Psoas muscle (tissue), 8 donors: ENCODE results near the gene CYP3A5. TPM values are rescaled to one million over a fixed set of nuclear protein-coding genes. Genes with fewer than 3 reads are reported as not detected.

Experiments used
- ATAC-seq, 4 donors: fragments of 200-7000 bp; cut with Tn5 transposase; one replicate each; pipeline ENCODE4 v1.9.1; 2020; ENCODE audit warnings: moderate library complexity in 3 of 4, mild to moderate bottlenecking in 2 of 4
- DNase-seq, 2 donors: peaks; one replicate each; pipeline ENCODE4 v3.0.0-alpha.2; 2020
- H3K27ac ChIP-seq: fragments of 200-600 bp; one replicate; pipeline ENCODE4 v1.8.0; 2022
- H3K27me3 ChIP-seq, 3 donors: fragments of 200-600 bp in 1 of 3; one replicate each; pipeline versions ENCODE4 v1.6.1 to v1.8.0; 2013 to 2022; ENCODE audit warnings: low read length in 2 of 3, mild to moderate bottlenecking in 2 of 3, moderate library complexity in 1 of 3; ENCODE audit not compliant: insufficient read depth in 3 of 3
- H3K36me3 ChIP-seq, 2 donors: fragments of 200-600 bp in 1 of 2; one replicate each; pipeline versions ENCODE4 v1.6.1 to v1.8.0; 2013 to 2022; ENCODE audit warnings: low read depth in 1 of 2, mild to moderate bottlenecking in 1 of 2, moderate library complexity in 1 of 2; ENCODE audit not compliant: insufficient read depth in 1 of 2
- H3K4me1 ChIP-seq: fragments of 200-600 bp; one replicate; pipeline ENCODE4 v1.8.0; 2022
- H3K4me3 ChIP-seq: fragments of 200-600 bp; one replicate; pipeline ENCODE4 v1.8.0; 2022; ENCODE audit warnings: mild to moderate bottlenecking
- H3K9me3 ChIP-seq: fragments of 200-600 bp; one replicate; pipeline ENCODE4 v1.8.0; 2022
- CTCF ChIP-seq: fragments of 200-600 bp; IDR thresholded peaks from one replicate; pipeline ENCODE4 v1.8.0; 2022; ENCODE audit warnings: antibody characterized with exemption
- WGBS, 3 donors: extraction: QIAGEN DNeasy Blood & Tissue Kit; methylation state at CpG; one replicate each; pipeline versions ENCODE4 v1.1.6 to v1.1.7; 2013; 5-methylcytosine and 5-hydroxymethylcytosine counted together
- intact Hi-C, 2 donors: fragments of 100-400 bp; cut with DNase I; formaldehyde crosslinking; loops; one replicate each; pipeline versions ENCODE4 v1.11.0 to v1.14.2; 2022
- polyA plus RNA-seq, 3 donors: library from polyadenylated mRNA; stranded (reverse); fragments of 200-250 nt; gene quantifications; one replicate each; pipeline ENCODE4 v1.2.3, GENCODE V29; 2013
- total RNA-seq, 4 donors: library from RNA; stranded (reverse); fragmentation: NEBNext Ultra II Directional in 2 of 4; extraction: Animal tissue kit (Norgen Biotek cat#: 25700) in 2 of 4; gene quantifications; one replicate each; pipeline versions ENCODE4 v1.2.1 to v1.2.4, GENCODE V29; 2021 to 2023
- donor health status: healthy with polysubstance abuse.
- donor health status: DM: no; HTN: no; CAD: no; lungs with moderate emphysema.
- donor health status: Bipolar disorder and iron deficiency.
- donor health status: healthy.
- donor health status: DM: yes; HTN: yes; CAD: no.
- donor health status: DM: no; HTN: no; CAD: no.
- donor health status: DM: no; HTN: no; CAD: no.
- donor health status: DM: yes; HTN: yes; CAD: no.

Gene CYP3A5
- total and polyA plus RNA-seq, 7 donors, result 0.12 to 2.4 (median 0.32) TPM

DNA sequence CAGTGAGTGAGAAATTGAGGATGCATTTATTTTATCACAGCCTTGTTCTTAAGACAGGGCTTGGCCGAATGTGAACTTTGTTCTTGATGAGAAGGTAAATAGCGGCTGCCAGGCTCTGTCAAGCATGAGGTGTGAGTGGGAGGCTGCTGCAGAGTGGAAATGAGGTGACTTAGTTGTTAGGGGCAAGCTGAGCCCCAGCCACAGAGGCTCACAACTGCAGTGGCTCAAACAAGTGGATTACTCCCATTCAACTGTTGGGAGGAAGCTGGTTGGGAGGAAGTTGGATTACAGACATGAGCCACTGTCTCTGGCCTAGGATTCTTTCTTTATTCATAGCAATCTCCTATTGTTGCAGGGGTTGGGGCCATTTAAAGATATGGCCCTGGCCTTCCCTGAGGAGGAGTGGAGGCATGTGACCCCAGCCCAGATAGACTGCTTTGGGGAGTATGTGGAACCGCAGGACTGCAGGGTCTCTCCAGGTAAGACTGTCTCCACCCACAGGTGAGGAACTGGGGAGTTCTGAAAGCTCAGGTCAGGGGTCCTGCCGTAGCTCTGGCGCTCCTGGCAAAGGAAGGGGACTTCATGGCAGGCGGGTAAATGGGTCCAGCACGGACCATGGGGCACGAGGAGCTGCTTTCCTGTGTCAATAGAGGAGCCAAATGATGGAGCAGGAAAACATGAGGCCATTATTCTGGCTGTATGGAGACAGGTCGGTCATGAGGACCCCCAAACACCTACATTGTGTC is 55.9 kb downstream of the CYP3A5 start:
- TF ChIP-seq CTCF, result no peak
- WGBS, 3 donors, result 87 to 95% (median 94%) methylated on average over 9 of the region's 9 CpGs
- no peak overlapping the region for H3K4me3 ChIP-seq
- H3K4me1 ChIP-seq, result no peaks in the 10 kb centered on the region
- ATAC-seq, result no peak
- H3K27ac ChIP-seq, result no peak overlapping the region
- H3K9me3 ChIP-seq, result no peaks in the 10 kb centered on the region
- intact Hi-C loops, result loop anchor here in 1 of 2 donors (5.0 kb wide), 1 partner anchor 288 kb away; no protein-coding TSS in a partner anchor
- no peaks in the 10 kb centered on the region for H3K27me3 ChIP-seq
- no peak for DNase-seq
- H3K36me3 ChIP-seq, result peaks cover 12 to 100% of the 10 kb centered on the region in 2 donors

DNA sequence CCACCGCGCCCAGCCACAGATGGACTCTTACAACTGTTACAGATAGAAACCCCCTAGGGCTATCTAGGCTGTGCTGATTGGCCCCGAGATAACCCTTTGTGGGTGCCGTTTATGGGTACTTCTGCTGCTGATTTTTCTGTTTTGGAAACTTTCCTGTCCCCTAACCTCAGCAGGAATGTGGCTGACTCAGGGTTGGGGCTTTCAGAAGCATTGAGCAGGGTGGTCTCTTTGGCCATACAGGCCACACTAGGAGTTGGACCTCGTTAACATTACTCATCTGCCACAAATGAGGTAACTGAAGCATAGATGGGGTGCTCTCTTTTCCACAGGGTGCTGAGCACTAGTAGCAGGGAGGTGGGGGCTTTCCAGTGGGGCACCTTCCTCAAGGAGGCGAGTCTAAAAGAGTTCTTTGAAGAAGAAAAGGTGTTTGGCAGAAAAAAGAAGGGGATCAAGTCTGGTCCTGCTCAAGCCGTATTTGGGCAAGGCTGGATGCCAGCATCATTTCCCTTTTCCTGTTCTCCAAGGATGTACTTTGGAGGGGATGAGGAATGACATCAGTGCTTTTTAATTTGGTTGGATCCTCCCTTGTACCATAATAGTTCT is 56.6 kb downstream of the CYP3A5 start:
- Histone ChIP-seq H3K27ac (no peak overlapping the region), H3K9me3 (no peaks in the 10 kb centered on the region), H3K4me3 (no peak overlapping the region), H3K4me1 (peaks cover under 1% of the 10 kb centered on the region), H3K36me3 (peaks cover 12 to 100% of the 10 kb centered on the region in 2 donors), H3K27me3 (no peaks in the 10 kb centered on the region)
- ATAC-seq, result no peak
- WGBS, 3 donors, result 77 to 87% (median 82%) methylated on average over 7 of the region's 7 CpGs
- no peak for TF ChIP-seq CTCF
- no peak for DNase-seq
- intact Hi-C loops, result loop anchor here in 1 of 2 donors (5.0 kb wide), 1 partner anchor 289 kb away; no protein-coding TSS in a partner anchor

- ATAC-seq (no peak), DNase-seq (no peak)
- WGBS, 3 donors, result 89 to 94% (median 92%) methylated on average over 10 of the region's 10 CpGs
- Histone ChIP-seq H3K4me1 (peaks cover 7% of the 10 kb centered on the region), H3K36me3 (peaks cover 12 to 96% of the 10 kb centered on the region in 2 donors), H3K4me3 (no peak overlapping the region), H3K27me3 (no peaks in the 10 kb centered on the region), H3K27ac (no peak overlapping the region), H3K9me3 (no peaks in the 10 kb centered on the region)
- TF ChIP-seq CTCF, result no peak
- intact Hi-C loops, result loop anchor here in 1 of 2 donors (5.0 kb wide), 1 partner anchor 290 kb away; no protein-coding TSS in a partner anchor
These were observed 57.2 kb downstream of the CYP3A5 start for GRCh38 chr7:99622596-99622995.

GRCh38 chr7:99621271-99621670 is 58.5 kb downstream of the CYP3A5 start:
- no peak overlapping the region for H3K4me3 ChIP-seq
- DNase-seq (no peak), ATAC-seq (no peak)
- no peaks in the 10 kb centered on the region for H3K27me3 ChIP-seq
- H3K36me3 ChIP-seq, result peaks cover 7 to 83% of the 10 kb centered on the region in 2 donors
- TF ChIP-seq CTCF, result no peak
- H3K4me1 ChIP-seq, result peaks cover 10% of the 10 kb centered on the region
- no peaks in the 10 kb centered on the region for H3K9me3 ChIP-seq
- intact Hi-C loops, result loop anchor here in 1 of 2 donors (5.0 kb wide), 1 partner anchor 291 kb away; no protein-coding TSS in a partner anchor
- 89 to 93% (median 93%) methylated on average over 5 of the region's 5 CpGs for WGBS, 3 donors
- no peak overlapping the region for H3K27ac ChIP-seq
